ENCODE data around the gene IPO13.

The IPO13 gene

DNA sequence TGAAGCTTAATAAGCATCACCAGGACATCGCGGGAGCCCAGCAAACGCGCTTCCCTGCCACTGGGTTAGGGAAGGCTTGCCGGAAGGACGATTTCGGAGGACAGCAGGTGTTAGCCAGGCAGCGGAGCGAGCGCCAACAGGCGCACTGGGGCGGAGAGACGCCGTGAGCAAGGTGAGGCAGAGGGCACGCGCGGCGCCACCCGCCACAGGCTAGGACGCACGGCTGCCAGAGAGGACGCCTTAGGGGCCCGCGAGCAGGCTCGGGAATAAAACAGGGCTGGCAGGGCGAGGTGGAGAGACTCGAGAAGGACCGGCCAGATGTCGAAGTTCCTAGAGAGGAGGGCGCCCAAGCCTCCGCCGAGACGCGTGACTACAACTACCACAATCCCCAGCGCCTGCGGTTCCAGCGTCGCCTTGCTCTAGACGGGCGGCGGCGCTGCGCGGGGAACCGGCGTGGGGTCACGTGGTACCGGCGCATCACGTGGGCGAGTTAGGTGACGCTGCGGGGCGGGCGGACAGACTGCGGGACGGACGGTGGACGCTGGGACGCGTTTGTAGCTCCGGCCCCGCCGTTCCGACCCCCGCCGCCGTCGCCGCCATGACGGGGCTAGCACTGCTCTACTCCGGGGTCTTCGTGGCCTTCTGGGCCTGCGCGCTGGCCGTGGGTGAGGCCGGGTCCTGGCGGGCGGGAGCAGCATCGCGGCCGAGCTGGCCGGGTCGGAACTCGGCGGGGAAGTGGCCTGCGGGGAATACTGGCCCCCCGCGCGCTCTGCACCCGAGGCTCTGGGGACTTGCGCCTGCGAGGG is 27.9 kb downstream of the IPO13 start, which contains the start of gene ATP6V0B:
Gene ATP6V0B, plus strand, starts transcription at position 518 of the 806 bp plus-strand sequence. Its CDS starts 81 bp downstream, at position 599.
- peak; percentile 94 for DNase-seq (ENCODE audit: low spot score)

DNA sequence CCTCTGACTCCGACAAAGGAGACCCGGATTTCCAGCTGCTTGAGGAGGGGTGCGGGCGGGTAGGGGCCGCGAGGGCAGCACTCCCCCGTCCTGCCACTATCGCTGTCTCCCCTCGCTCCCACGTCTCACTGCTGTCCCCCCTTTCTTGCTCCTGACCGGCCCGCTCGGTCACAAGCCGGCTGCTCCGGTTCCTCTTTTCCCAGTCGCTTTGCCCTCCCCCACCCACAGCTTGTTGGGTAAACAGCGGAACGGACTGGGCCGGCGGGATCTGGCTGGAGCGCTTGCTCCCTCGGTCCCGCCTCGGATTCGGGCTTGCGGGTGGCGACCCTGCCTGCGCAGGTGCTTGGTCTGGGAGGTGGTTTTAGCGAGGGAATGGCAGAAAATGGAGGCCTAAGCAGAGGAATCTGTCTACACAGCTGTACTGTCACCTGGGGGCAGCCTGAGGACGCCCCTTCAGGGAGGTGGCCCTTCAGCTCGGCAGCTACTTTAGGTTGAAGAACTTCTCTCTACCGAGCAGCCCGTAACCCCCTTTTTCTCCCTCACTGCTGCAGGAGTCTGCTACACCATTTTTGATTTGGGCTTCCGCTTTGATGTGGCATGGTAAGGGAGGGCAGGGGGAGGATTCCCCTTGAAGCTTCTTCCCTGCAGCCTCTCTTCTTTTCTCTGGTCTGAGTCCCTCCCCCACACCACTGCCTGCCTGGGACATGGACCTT is 28.7 kb downstream of the IPO13 start:
- DNase-seq (ENCODE audit: low spot score): no peak

DNA sequence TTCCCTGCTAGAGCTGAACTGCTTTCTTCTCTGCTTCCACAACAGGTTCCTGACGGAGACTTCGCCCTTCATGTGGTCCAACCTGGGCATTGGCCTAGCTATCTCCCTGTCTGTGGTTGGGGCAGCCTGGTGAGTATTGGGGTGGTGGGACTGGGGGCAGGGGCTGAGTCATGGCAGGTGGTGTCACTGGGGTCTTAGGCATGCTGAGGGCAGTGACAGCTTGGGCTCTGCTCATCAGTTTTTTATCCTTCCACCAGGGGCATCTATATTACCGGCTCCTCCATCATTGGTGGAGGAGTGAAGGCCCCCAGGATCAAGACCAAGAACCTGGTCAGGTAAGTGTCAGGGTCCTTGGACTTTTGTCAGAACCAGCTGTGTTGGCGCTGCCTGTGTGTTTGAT is 29.3 kb downstream of the IPO13 start:
- DNase-seq (ENCODE audit: low spot score): no peak

DNA sequence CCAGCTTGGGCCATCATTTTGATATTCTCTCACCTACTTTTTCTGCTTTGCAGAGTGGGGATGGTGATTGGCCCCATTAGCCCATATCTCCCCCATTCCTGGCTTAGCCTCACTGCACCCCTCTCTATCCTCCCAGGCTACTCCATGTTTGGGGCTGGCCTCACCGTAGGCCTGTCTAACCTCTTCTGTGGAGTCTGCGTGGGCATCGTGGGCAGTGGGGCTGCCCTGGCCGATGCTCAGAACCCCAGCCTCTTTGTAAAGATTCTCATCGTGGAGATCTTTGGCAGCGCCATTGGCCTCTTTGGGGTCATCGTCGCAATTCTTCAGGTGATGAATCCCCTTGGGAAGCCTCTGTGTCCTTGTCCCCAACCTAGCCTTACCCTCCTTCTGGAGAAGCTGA is 30.1 kb downstream of the IPO13 start:
- DNase-seq (ENCODE audit: low spot score): no peak

DNA sequence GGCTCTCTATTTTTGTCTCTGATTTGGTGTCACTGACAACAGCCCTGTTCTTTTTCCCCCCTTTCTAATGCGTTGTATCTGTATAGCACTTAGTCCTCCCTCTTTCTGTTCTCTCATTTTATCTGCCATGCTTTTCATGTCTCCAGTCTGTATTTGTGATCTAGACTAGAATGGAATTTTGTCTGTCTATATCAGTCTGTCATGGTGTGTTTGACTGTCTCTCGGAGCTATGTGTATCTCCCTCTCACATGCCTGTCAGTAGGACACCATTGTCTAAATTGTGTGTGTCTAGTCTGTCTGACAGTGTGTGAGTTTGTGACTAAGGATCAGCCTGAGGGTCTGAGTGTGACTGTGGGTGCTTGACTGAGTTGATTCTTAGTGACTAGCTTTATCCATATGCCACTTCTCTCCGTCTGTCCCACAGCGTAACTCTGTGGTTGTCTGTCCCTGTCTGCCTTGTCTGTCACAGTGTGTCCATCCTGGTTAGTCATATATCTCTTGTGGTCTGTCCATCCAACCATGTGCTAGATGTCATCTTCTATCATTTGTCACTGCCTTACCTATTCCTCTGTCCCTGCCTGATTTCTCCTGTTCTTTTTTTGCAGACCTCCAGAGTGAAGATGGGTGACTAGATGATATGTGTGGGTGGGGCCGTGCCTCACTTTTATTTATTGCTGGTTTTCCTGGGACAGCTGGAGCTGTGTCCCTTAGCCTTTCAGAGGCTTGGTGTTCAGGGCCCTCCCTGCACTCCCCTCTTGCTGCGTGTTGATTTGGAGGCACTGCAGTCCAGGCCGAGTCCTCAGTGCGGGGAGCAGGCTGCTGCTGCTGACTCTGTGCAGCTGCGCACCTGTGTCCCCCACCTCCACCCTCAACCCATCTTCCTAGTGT is 30.9 kb downstream of the IPO13 start:
- DNase-seq (ENCODE audit: low spot score): peak; percentile 49

DNA sequence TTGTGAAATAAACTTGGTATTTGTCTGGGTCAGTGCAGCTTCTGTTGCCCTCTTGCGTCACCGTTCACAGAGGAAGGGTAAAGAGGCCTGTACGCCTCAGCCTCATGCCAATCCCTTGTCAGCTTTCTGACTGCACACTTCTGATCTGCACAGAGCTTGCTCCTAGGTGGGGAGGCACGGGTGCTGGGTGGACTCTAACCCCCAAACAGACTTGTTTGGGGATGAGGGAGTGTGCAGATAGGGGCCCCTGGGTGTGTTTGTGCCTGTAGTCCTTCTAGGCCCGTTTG is 31.5 kb downstream of the IPO13 start:
- no peak for DNase-seq (ENCODE audit: low spot score)

DNA sequence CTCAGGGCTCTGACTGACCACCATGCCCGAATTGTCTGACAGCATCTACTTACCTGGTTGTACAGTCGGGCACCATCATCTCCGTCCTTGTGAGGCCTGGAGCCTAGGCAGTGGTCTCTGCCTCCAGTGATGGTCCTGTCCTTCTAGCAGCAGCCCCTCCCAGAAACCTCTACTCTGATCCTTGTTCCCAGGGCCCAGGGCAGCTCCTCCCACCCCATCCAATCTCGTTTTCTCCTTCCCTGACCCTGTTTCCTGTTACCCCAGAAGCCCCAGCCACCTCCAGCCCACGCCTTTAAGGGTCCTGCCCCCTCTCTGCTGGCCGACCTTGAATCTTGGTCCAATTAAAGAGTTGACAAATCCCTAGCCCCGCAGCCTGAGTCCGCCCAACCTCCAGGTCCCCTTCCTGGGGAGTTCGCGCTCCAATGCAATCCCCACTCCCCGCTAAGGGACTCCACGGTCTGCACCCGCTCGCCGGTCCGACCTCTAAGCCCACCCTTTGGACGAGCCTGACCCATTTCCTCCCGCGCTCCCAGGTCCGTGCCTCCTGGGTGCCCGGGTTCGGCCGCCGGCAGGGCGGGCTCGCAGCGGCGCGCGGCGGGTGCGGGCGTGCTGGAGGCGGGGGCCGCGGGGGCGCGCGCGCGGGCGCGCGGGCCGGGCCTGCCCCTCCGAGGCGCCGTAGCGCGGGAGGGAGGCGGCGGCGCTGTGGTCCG is 32.0 kb downstream of the IPO13 start, which contains the start of gene B4GALT2:
Gene B4GALT2, plus strand, starts transcription at position 660 of the 710 bp plus-strand sequence. CDS start 1,951 bp downstream, outside the sequence.
- peak; percentile 53 for DNase-seq (ENCODE audit: low spot score)

GRCh38 chr1:43979261-43979527 is 32.4 kb downstream of the IPO13 start:
- DNase-seq (ENCODE audit: low spot score): no peak

DNA sequence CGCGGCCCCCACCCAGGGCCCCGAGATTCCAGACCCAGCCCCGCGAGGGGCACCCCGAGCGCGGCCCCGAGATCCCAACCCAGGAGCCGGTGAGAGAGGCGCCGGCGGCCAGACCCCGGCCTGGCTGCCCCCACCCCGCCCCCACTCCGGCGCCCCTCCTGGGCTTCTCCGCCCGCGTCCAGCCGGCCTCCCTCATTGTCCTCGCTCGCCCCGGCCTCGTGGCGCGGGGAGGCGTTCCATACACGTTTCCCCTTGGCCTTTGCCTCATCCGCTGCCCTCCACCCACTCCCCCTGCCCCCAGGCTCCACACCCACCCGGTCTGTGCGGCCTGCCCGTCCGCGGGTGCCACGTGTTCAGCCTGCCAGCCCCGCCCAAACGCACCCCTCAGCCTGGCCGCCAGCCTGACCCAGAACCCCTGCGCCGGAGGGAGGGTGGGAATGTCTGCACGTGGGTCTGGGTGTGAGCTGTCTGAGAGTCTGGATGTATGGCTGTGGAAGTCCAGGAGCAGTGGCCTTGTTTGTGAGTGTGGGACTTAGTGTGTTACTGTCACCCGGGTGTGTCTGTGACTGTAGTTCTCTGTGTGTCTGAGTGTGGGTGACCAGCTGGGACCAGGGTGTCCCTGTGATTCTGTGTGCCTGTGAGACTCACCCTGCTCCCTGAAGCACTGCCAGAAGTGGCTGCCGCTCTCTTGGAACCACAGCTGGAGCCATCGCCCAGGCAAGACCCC is 32.9 kb downstream of the IPO13 start:
- DNase-seq (ENCODE audit: low spot score): peak; percentile 53

- peak; percentile 29 for DNase-seq (ENCODE audit: low spot score)
Measured at GRCh38 chr1:43980255-43981134, 33.7 kb downstream of the IPO13 start.

DNA sequence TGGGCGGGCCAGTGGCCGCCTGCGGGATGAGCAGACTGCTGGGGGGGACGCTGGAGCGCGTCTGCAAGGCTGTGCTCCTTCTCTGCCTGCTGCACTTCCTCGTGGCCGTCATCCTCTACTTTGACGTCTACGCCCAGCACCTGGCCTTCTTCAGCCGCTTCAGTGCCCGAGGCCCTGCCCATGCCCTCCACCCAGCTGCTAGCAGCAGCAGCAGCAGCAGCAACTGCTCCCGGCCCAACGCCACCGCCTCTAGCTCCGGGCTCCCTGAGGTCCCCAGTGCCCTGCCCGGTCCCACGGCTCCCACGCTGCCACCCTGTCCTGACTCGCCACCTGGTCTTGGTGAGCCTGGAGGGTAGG is 34.4 kb downstream of the IPO13 start:
- DNase-seq (ENCODE audit: low spot score): no peak

- DNase-seq (ENCODE audit: low spot score): no peak
Measured at GRCh38 chr1:43981636-43982035, 34.9 kb downstream of the IPO13 start.

GRCh38 chr1:43982241-43982640 is 35.5 kb downstream of the IPO13 start:
- no peak for DNase-seq (ENCODE audit: low spot score)

DNA sequence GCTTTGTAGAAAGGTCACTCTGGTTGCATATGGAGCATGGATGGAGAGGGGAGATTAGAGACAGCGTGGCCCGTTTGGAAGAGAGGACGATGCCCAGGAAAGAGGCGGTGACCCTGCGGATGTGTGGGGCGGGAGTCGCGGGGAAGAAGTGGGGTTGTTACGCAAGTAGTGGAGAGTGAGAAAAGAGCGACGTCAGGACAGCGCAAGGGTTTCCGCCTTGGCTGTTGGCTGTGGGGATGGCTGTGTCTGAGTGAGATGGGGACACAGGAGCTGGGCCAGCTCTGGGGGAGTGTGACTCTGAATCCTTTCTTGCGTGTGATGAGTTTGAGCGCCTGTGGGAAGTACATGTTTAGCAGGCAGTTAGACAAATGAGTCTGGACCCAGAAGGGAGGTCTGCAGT is 36.1 kb downstream of the IPO13 start:
- no peak for DNase-seq (ENCODE audit: low spot score)

GRCh38 chr1:43983253-43983899 is 36.6 kb downstream of the IPO13 start:
- no peak for DNase-seq (ENCODE audit: low spot score)

DNA sequence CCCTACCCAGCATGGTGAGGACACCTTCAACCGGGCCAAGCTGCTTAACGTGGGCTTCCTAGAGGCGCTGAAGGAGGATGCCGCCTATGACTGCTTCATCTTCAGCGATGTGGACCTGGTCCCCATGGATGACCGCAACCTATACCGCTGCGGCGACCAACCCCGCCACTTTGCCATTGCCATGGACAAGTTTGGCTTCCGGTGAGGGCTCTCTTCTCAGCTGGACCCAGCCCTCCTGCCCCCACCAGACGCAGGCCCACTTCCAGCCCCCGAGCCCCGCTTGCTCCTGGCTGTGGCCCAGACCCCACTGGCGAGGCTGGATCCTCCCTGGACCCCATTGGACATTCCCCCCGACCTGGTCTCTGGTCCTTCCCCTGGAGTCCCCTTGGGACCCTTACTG is 38.1 kb downstream of the IPO13 start:
- DNase-seq (ENCODE audit: low spot score): no peak

GRCh38 chr1:43985984-43986595 is 39.3 kb downstream of the IPO13 start:
- DNase-seq (ENCODE audit: low spot score): peak; percentile 31

DNA sequence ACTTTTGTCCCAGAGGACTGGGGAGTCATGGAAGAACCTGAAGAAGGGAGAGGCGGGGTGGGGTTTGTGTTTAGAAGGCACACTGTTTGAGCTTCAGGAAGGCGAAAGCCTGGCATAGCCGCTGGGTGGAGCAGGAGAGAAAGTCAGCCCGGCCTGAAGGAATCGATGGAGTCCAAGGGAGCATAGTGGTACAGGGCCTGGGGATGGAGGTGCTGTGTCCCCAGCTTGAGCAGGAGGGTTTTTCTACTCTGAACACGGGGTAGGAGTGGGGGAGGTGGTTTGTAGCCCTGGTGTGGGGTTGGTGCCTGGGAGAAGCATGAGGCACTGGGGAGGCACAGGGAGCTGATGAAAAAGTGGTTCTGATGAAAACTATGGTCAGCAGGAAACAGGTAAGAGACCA is 40.0 kb downstream of the IPO13 start:
- no peak for DNase-seq (ENCODE audit: low spot score)

DNA sequence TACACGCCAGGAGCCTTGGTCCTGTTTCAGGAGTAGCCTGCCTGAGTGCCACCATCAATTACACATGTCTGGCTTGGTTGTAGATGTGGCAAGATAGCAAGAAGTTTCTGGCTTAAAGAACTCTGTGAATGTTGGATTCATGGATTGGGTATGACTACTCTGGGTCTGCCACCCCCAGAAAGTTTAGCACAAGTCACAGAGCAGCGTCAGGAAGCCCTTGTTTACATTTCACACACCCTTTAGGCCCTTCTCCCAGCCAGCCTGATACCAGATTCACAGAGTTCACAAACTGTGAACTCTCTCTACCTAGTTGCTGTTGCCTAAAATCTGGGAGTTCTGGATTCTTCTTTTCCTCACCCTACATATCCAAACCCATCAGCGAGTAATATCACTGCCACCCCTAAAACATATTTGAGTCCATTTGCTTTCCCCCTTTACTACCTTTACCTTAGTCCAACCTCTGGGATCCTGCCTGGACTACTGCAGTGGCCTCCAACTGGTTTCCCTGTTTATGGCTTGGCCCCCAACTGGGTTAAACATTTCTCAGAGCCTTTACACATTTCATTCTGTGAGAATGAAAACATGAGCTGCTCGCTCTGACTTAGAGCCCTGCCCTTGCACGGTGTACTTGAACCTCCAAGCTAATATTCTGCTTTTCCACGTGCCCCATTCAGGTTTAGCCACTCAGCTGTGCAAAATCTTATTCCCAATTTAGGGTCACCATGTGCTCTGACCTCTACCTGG is 40.6 kb downstream of the IPO13 start:
- no peak for DNase-seq (ENCODE audit: low spot score)
